RWPE2 (cell line): ENCODE measurements around the gene TBC1D14.

Experiments used
- ATAC-seq: fragments of 200-7000 bp; cut with Tn5 transposase; 3 replicates; pipeline ENCODE4 v1.9.1; 2021; ENCODE audit warnings: low read depth
- DNase-seq: peaks from one replicate; pipeline ENCODE4 v3.0.0-alpha.2; 2020; ENCODE audit warnings: low spot score
- H3K27ac ChIP-seq: fragments of 450-650 bp; 2 replicates; pipeline ENCODE4 v1.5.1; 2017; ENCODE audit warnings: mild to moderate bottlenecking; ENCODE audit not compliant: poor library complexity, severe bottlenecking
- H3K27me3 ChIP-seq: fragments of 250-450 bp; sonication (Bioruptor Pico); 2 replicates; pipeline ENCODE4 v1.5.1; 2021; ENCODE audit warnings: mild to moderate bottlenecking, moderate library complexity; ENCODE audit not compliant: insufficient read depth, poor library complexity, severe bottlenecking
- H3K36me3 ChIP-seq: fragments of 250-450 bp; sonication (Bioruptor Pico); 2 replicates; pipeline ENCODE4 v1.5.1; 2020; ENCODE audit warnings: low read depth, mild to moderate bottlenecking, moderate library complexity
- H3K4me1 ChIP-seq: fragments of 250-450 bp; sonication (Bioruptor Pico); 2 replicates; pipeline ENCODE4 v1.5.1; 2021; ENCODE audit warnings: mild to moderate bottlenecking, moderate library complexity; ENCODE audit not compliant: insufficient read depth, poor library complexity, severe bottlenecking
- H3K4me3 ChIP-seq: fragments of 250-450 bp; sonication (Bioruptor Pico); 2 replicates; pipeline ENCODE4 v1.5.1; 2021; ENCODE audit warnings: mild to moderate bottlenecking, moderate library complexity; ENCODE audit not compliant: severe bottlenecking
- H3K9me3 ChIP-seq: fragments of 250-450 bp; sonication (Bioruptor Pico); 2 replicates; pipeline ENCODE4 v1.5.1; 2021; ENCODE audit warnings: mild to moderate bottlenecking, moderate library complexity; ENCODE audit not compliant: severe bottlenecking
- CTCF ChIP-seq: fragments of 450-650 bp; IDR thresholded peaks from one replicate; pipeline ENCODE4 v1.5.1; 2017; ENCODE audit warnings: mild to moderate bottlenecking, moderate library complexity; ENCODE audit not compliant: poor library complexity, severe bottlenecking

TBC1D14 gene

GRCh38 chr4:7041801-7042502 is 132.3 kb downstream of the TBC1D14 start:
- Histone ChIP-seq H3K36me3 (no peaks in the 10 kb centered on the region), H3K4me3 (peak overlapping the region; percentile 50), H3K4me1 (peaks cover 4% of the 10 kb centered on the region), H3K27ac (peak overlapping the region; percentile 30), H3K27me3 (no peaks in the 10 kb centered on the region), H3K9me3 (no peaks in the 10 kb centered on the region)
- TF ChIP-seq CTCF: no peak
- ATAC-seq (0 out of 3 replicates have a peak, but pooled peaks have one; percentile 0), DNase-seq (no peak)

- peak; percentile 91 for ATAC-seq
- Histone ChIP-seq H3K4me1 (peaks cover 4% of the 10 kb centered on the region), H3K27me3 (no peaks in the 10 kb centered on the region), H3K27ac (peak overlapping the region; percentile 30), H3K9me3 (no peaks in the 10 kb centered on the region), H3K36me3 (no peaks in the 10 kb centered on the region), H3K4me3 (peak overlapping the region; percentile 50)
- peak; percentile 97 for DNase-seq
- TF ChIP-seq CTCF: peak; percentile 81
These were observed 133.1 kb downstream of the TBC1D14 start for GRCh38 chr4:7042503-7043283.

GRCh38 chr4:7043284-7044136 is 133.9 kb downstream of the TBC1D14 start, which contains the start of gene TADA2B:
TSS of gene TADA2B (plus strand) at chr4:7043372. CDS start at chr4:7043580, 208 bp downstream.
- no peak for TF ChIP-seq CTCF
- no peak for DNase-seq
- ATAC-seq: peak; percentile 6
- Histone ChIP-seq H3K27ac (peak within 1 kb of the TSS; percentile 43), H3K4me3 (peak within 1 kb of the TSS; percentile 50), H3K27me3 (no peaks in the 10 kb centered on the region), H3K9me3 (no peaks in the 10 kb centered on the region), H3K4me1 (peaks cover 4% of the 10 kb centered on the region), H3K36me3 (no peaks in the 10 kb centered on the region)

GRCh38 chr4:7044137-7044930 is 134.7 kb downstream of the TBC1D14 start:
- H3K4me1 ChIP-seq: peaks cover 4% of the 10 kb centered on the region
- H3K27me3 ChIP-seq: no peaks in the 10 kb centered on the region
- DNase-seq (no peak), ATAC-seq (no peak)
- H3K36me3 ChIP-seq: no peaks in the 10 kb centered on the region
- no peaks in the 10 kb centered on the region for H3K9me3 ChIP-seq
- TF ChIP-seq CTCF: no peak
- H3K4me3 ChIP-seq: peak overlapping the region; percentile 50
- H3K27ac ChIP-seq: peak overlapping the region; percentile 43
